GM23338 (cell line): Measurements from ENCODE around the gene SNTG2. TPM values are rescaled to one million over a fixed set of nuclear protein-coding genes. Genes with fewer than 3 reads are reported as not detected.

Source experiments
- ATAC-seq: fragments of 200-7000 bp; cut with Tn5 transposase; 3 replicates; pipeline ENCODE4 v1.9.1; 2020
- DNase-seq: peaks from one replicate; pipeline ENCODE4 v3.0.0-alpha.2; 2015; ENCODE audit warnings: low spot score
- H2AFZ ChIP-seq: fragments of 200-600 bp; sonication (generic); 2 replicates; pipeline ENCODE4 v1.8.0; 2016; ENCODE audit warnings: antibody characterized with exemption, mild to moderate bottlenecking, moderate library complexity
- H3F3A ChIP-seq: fragments of 200-600 bp; sonication (generic); replicated peaks from 2 replicates; pipeline ENCODE4 v1.8.0; 2017; ENCODE audit warnings: antibody characterized with exemption, mixed run types, low read depth
- H3K27ac ChIP-seq: fragments of 200-600 bp; sonication (generic); 2 replicates; pipeline ENCODE4 v1.6.1; 2016; ENCODE audit warnings: low read depth
- H3K27me3 ChIP-seq: fragments of 200-600 bp; sonication (generic); 2 replicates; pipeline ENCODE4 v1.8.0; 2016; ENCODE audit warnings: mild to moderate bottlenecking, mixed run types, moderate library complexity; ENCODE audit not compliant: insufficient read depth
- H3K36me3 ChIP-seq: fragments of 200-600 bp; sonication (generic); 2 replicates; pipeline ENCODE4 v1.8.0; 2016; ENCODE audit warnings: mild to moderate bottlenecking; ENCODE audit not compliant: insufficient read depth
- H3K4me1 ChIP-seq: fragments of 200-600 bp; sonication (generic); 2 replicates; pipeline ENCODE4 v1.8.0; 2016; ENCODE audit warnings: mild to moderate bottlenecking, moderate library complexity; ENCODE audit not compliant: insufficient read depth
- H3K4me2 ChIP-seq: fragments of 200-600 bp; sonication (generic); 2 replicates; pipeline ENCODE4 v1.7.1; 2017; ENCODE audit warnings: mixed run types
- H3K4me3 ChIP-seq: fragments of 200-600 bp; sonication (generic); 2 replicates; pipeline ENCODE4 v1.6.1; 2016; ENCODE audit warnings: mixed run types
- H3K79me2 ChIP-seq: fragments of 200-600 bp; sonication (generic); replicated peaks from 2 replicates; pipeline ENCODE4 v1.8.0; 2017; ENCODE audit warnings: mild to moderate bottlenecking; ENCODE audit not compliant: insufficient read depth
- H3K9me2 ChIP-seq: fragments of 200-600 bp; sonication (generic); 2 replicates; pipeline ENCODE4 v1.8.0; 2017; ENCODE audit not compliant: insufficient read depth
- H4K20me1 ChIP-seq: fragments of 200-600 bp; sonication (generic); replicated peaks from 2 replicates; pipeline ENCODE4 v1.8.0; 2017; ENCODE audit warnings: mild to moderate bottlenecking; ENCODE audit not compliant: insufficient read depth
- H3K27ac Mint-ChIP-seq: 2 replicates; pipeline ENCODE4 v1.8.0; 2020; ENCODE audit warnings: inconsistent platforms, mild to moderate bottlenecking, moderate library complexity, mixed read lengths
- H3K27me3 Mint-ChIP-seq: 3 replicates; pipeline ENCODE4 v1.8.0; 2022; ENCODE audit warnings: low read depth, mild to moderate bottlenecking, moderate library complexity, mixed read lengths, inconsistent platforms; ENCODE audit not compliant: insufficient read depth, poor library complexity
- H3K36me3 Mint-ChIP-seq: 3 replicates; pipeline ENCODE4 v1.8.0; 2021; ENCODE audit warnings: low read depth, mild to moderate bottlenecking, inconsistent platforms, moderate library complexity, mixed read lengths
- H3K4me1 Mint-ChIP-seq: 3 replicates; pipeline ENCODE4 v1.8.0; 2020; ENCODE audit warnings: mild to moderate bottlenecking, inconsistent platforms, mixed read lengths
- H3K4me3 Mint-ChIP-seq: 3 replicates; pipeline ENCODE4 v1.8.0; 2021; ENCODE audit warnings: moderate library complexity, mild to moderate bottlenecking, inconsistent platforms, mixed read lengths
- H3K9me3 Mint-ChIP-seq: 3 replicates; pipeline ENCODE4 v1.8.0; 2020; ENCODE audit warnings: moderate library complexity, mild to moderate bottlenecking, inconsistent platforms, mixed read lengths
- CTCF ChIP-seq, 2 experiments: fragments of 200-600 bp in 1 of 2; sonication (generic) in 1 of 2; conservative IDR thresholded peaks; 2 replicates each; pipeline versions ENCODE4 v1.5.1 to v1.6.1; 2016 to 2017; ENCODE audit warnings: antibody characterized with exemption in 2 of 2, low read depth in 2 of 2, mild to moderate bottlenecking in 2 of 2, moderate library complexity in 1 of 2
- ETS1 ChIP-seq: IDR thresholded peaks from 2 replicates; pipeline ENCODE4 v1.6.1; 2016; ENCODE audit warnings: antibody characterized with exemption
- EZH2 ChIP-seq: fragments of 200-600 bp; sonication (generic); IDR thresholded peaks from one replicate; pipeline ENCODE4 v1.8.0; 2017; ENCODE audit warnings: antibody characterized with exemption, mild to moderate bottlenecking, low read depth; ENCODE audit not compliant: unreplicated experiment
- EZH2phosphoT487 ChIP-seq: fragments of 200-600 bp; sonication (generic); IDR thresholded peaks from one replicate; pipeline ENCODE4 v1.8.1; 2018; ENCODE audit warnings: antibody characterized with exemption; ENCODE audit not compliant: unreplicated experiment
- NANOG ChIP-seq: IDR thresholded peaks from 2 replicates; pipeline ENCODE4 v1.6.1; 2016; ENCODE audit warnings: antibody characterized with exemption, borderline replicate concordance
- POLR2AphosphoS5 ChIP-seq: IDR thresholded peaks from 2 replicates; pipeline ENCODE4 v1.6.1; 2016; ENCODE audit warnings: antibody characterized with exemption, low read depth
- REST ChIP-seq: IDR thresholded peaks from one replicate; pipeline ENCODE4 v1.6.1; 2018; ENCODE audit warnings: antibody characterized with exemption; ENCODE audit not compliant: unreplicated experiment
- ZNF114 ChIP-seq: fragments of 250-450 bp; sonication (Bioruptor Pico); IDR thresholded peaks from 2 replicates; pipeline ENCODE4 v1.5.0; 2020; ENCODE audit warnings: mild to moderate bottlenecking, moderate library complexity
- ZNF331 ChIP-seq: fragments of 250-450 bp; sonication (Bioruptor Pico); IDR thresholded peaks from 2 replicates; pipeline ENCODE4 v1.5.0; 2020; ENCODE audit warnings: low read depth, mild to moderate bottlenecking, moderate library complexity
- polyA plus RNA-seq: library from polyadenylated mRNA; unstranded; fragments of >200 nt; fragmentation: Nextera tagmentation; extraction: Ambion mirVana; gene quantifications from 2 replicates; pipeline ENCODE4 v1.2.1, GENCODE V29; 2016
- total RNA-seq: library from RNA; depleted of rRNA; stranded (reverse); fragments of >200 nt; shearing (Covaris generic); gene quantifications from 2 replicates; pipeline ENCODE4 v1.2.3, GENCODE V29; 2014

Gene SNTG2
- total and polyA plus RNA-seq, 2 experiments from 2014 or later, result 27.5 to 60.4 TPM

GRCh38 chr2:975095-975494 lies 24.4 kb downstream of the SNTG2 start:
- Histone ChIP-seq H2AFZ (no peak overlapping the region), H3K36me3 (no peaks in the 10 kb centered on the region), H3K27ac (no peak overlapping the region), H3K4me1 (peaks cover 16% of the 10 kb centered on the region), H3K4me2 (no peak overlapping the region), H3F3A (no peaks in the 10 kb centered on the region; the same call in 1 of the 2 replicates), H3K4me3 (no peak overlapping the region), H4K20me1 (peaks cover 56% of the 10 kb centered on the region), H3K79me2 (peaks cover 96% of the 10 kb centered on the region), H3K27me3 (no peaks in the 10 kb centered on the region), H3K9me2 (no peaks in the 10 kb centered on the region)
- H3K27me3 Mint-ChIP-seq, result no peaks in the 10 kb centered on the region
- H3K4me1 Mint-ChIP-seq, result peaks cover 18% of the 10 kb centered on the region
- no peak for TF ChIP-seq EZH2
- no peak for TF ChIP-seq REST
- TF ChIP-seq ZNF331 (CRISPR knock-in tag), result no peak
- TF ChIP-seq ETS1, result no peak
- no peak for TF ChIP-seq NANOG
- no peak for TF ChIP-seq POLR2AphosphoS5
- no peak overlapping the region for H3K27ac Mint-ChIP-seq
- ATAC-seq (no peak), DNase-seq (no peak)
- peaks cover 6% of the 10 kb centered on the region for H3K36me3 Mint-ChIP-seq
- H3K9me3 Mint-ChIP-seq, result no peaks in the 10 kb centered on the region
- no peak overlapping the region for H3K4me3 Mint-ChIP-seq

DNA sequence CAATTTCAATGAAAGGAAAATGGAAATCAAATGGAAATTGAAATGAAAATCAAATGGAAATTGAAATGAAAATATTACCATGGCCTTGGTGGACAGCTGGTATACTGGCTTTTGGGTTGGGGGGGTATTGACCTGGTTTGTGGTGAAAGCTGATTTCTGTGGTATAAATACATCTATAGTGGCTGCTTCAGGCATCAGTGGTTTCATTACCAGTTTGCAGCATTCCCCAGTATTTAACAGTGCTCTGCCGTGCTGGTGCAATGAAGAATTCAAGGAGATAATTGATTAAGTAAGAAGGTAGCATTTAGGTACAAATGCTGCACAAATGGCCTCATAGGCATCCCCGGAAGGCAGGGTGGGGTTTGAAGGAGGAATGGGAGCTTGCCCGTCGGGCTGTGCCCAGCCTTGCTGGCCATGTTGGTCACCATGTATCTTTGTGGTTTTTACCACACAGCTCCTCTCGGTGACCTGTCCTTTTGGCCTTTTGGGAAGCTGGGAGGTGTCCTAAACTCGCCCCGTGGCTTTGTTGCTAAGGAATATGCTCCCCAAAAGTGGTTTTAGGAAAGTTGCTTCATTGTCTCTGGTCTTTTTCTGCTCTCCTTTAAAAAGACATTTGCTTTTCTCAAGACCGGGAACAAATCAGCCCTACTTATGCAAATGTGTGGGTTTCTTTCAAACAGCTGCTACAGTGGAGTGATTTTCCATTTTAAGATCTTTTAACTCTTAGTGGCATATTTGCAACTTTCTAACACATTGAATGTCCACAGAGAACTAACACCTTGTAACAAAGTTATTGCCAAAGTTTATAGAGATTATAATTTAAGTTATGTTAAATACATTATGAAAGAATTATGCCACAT lies 28.6 kb downstream of the SNTG2 start:
- Mint-ChIP-seq H3K36me3 (peaks cover 23% of the 10 kb centered on the region), H3K4me3 (no peak overlapping the region), H3K4me1 (peaks cover 24% of the 10 kb centered on the region), H3K27ac (no peak overlapping the region), H3K9me3 (no peaks in the 10 kb centered on the region), H3K27me3 (peaks cover 3% of the 10 kb centered on the region)
- TF ChIP-seq CTCF (conservative IDR thresholded peaks at IDR 0.05; ENCODE audit: low read depth in 2 of 2) (no peak), NANOG (no peak), EZH2phosphoT487 (no peak), ZNF114 (no peak), REST (no peak), EZH2 (no peak)
- peaks cover 4% of the 10 kb centered on the region; the same call in 1 of the 2 replicates for H3K36me3 ChIP-seq
- H3F3A ChIP-seq, result peaks cover 10% of the 10 kb centered on the region; the same call in 1 of the 2 replicates
- no peaks in the 10 kb centered on the region for H3K9me2 ChIP-seq
- H3K27me3 ChIP-seq, result no peaks in the 10 kb centered on the region
- peak overlapping the region; percentile 64; the same call in 1 of the 2 replicates for H3K4me2 ChIP-seq
- ATAC-seq (peak; percentile 57), DNase-seq (no peak)
- no peak overlapping the region for H3K4me3 ChIP-seq
- H2AFZ ChIP-seq, result no peak overlapping the region
- peaks cover 60% of the 10 kb centered on the region for H4K20me1 ChIP-seq
- peaks cover 16% of the 10 kb centered on the region for H3K4me1 ChIP-seq
- peaks cover 94% of the 10 kb centered on the region for H3K79me2 ChIP-seq
- no peak overlapping the region for H3K27ac ChIP-seq
